Tibial nerve (tissue), 4 donors: ENCODE data around the gene ADAMTS12. TPM values are rescaled to one million over a fixed set of nuclear protein-coding genes. Genes with fewer than 3 reads are reported as not detected.

Experiments used
- DNase-seq, 2 donors: peaks; one replicate each; pipeline ENCODE4 v3.0.0-alpha.2; 2019; ENCODE audit warnings: low spot score in 2 of 2
- H3K27ac ChIP-seq, 4 donors: fragments of 200-600 bp; sonication (generic) in 3 of 4; one replicate each; pipeline ENCODE4 v1.5.1; 2017 to 2019; ENCODE audit warnings: mild to moderate bottlenecking in 1 of 4
- H3K27me3 ChIP-seq, 2 donors: fragments of 200-600 bp; sonication (generic) in 1 of 2; one replicate each; pipeline versions ENCODE4 v1.5.1 to v1.6.0; 2017 to 2019
- H3K36me3 ChIP-seq, 3 donors: fragments of 200-600 bp; sonication (generic); one replicate each; pipeline ENCODE4 v1.5.1; 2018 to 2019
- H3K4me1 ChIP-seq, 4 donors: fragments of 200-600 bp; sonication (generic) in 3 of 4; one replicate each; pipeline ENCODE4 v1.5.1; 2017 to 2019
- H3K4me3 ChIP-seq, 4 donors: fragments of 200-600 bp; sonication (generic) in 3 of 4; one replicate each; pipeline ENCODE4 v1.5.1; 2017 to 2019; ENCODE audit warnings: mild to moderate bottlenecking in 1 of 4, moderate library complexity in 1 of 4
- H3K9me3 ChIP-seq, 4 donors: fragments of 200-600 bp; sonication (generic) in 3 of 4; one replicate each; pipeline ENCODE4 v1.5.1; 2017 to 2019
- EP300 ChIP-seq, 2 donors: sonication (generic); formaldehyde crosslinking; IDR thresholded peaks; one replicate each; pipeline ENCODE4 v1.6.1; 2017; ENCODE audit warnings: antibody characterized with exemption in 2 of 2, mild to moderate bottlenecking in 1 of 2
- POLR2A ChIP-seq, 2 donors: fragments of 450-650 bp; IDR thresholded peaks; one replicate each; pipeline ENCODE4 v1.6.1; 2017; ENCODE audit warnings: antibody characterized with exemption in 2 of 2, mild to moderate bottlenecking in 2 of 2, moderate library complexity in 2 of 2
- WGBS, 2 donors: methylation state at CpG; one replicate each; pipeline ENCODE4 v1.1.5; 2018; 5-methylcytosine and 5-hydroxymethylcytosine counted together
- total RNA-seq, 4 donors: library from RNA; depleted of rRNA; stranded (reverse); fragments of >200 nt; gene quantifications; one replicate each; pipeline ENCODE4 v1.1.0, GENCODE V29; 2016
- TF ChIP-seq, protein P1 (sequence below), 5 experiments: fragments of 200-600 bp in 3 of 5; fragments of 450-650 bp in 2 of 5; sonication (generic) in 3 of 5; IDR thresholded peaks; one replicate each; pipeline ENCODE4 v1.5.1; 2016 to 2019; ENCODE audit warnings: antibody characterized with exemption in 5 of 5, mild to moderate bottlenecking in 3 of 5, moderate library complexity in 2 of 5

The ADAMTS12 gene
- total RNA-seq, 4 donors from 2014 or later: 7.1 to 10.4 (median 9.7) TPM

DNA sequence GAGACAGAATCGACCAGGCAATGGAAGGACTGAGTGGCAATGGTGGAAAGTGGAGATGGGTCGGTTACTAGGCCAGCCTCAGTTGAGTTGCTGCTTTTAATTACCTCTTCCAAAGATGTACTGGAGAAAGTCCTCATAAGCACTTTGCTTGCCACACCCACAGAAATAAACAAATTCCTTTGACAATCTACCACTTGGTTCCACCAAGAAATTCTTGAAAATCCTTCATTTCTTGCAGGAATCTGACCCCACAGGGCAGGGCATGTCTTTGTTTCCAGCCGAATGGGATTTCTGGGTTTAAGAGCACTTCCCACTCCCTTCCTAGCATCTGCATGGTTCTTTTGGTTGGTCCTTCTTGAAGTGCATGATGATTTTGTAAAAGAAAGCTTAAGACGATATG is 54.5 kb downstream of the ADAMTS12 start:
- Histone ChIP-seq H3K27me3 (no peaks in the 10 kb centered on the region), H3K27ac (no peak overlapping the region)
- 68 to 72% methylated on average over 4 of the region's 4 CpGs for WGBS, 2 donors

DNA sequence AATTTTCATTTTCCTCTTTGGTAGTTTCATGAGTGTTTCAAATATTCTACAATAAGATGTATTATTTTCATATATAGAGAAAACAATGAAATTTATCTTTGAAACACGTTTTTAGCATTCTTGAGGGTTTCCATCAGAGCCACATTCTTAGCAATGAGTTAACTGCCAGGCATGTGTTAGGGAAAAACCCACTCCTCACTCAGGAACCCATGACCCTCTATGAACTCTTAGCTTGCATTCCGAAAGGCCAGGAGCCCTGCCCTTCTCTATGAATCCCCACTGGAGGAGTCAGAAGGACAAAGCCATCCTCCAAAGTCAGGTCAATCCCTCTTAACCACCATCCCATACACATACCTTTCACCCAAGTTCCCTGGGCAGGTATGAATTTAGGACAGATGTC is 57.5 kb downstream of the ADAMTS12 start:
- no peak overlapping the region for H3K27ac ChIP-seq
- no peak for DNase-seq
- no peaks in the 10 kb centered on the region for H3K27me3 ChIP-seq
- H3K4me1 ChIP-seq: peaks cover 0 to under 1% (median 0%) of the 10 kb centered on the region in 4 donors
- no peaks in the 10 kb centered on the region for H3K36me3 ChIP-seq
- WGBS, 2 donors: 51 to 58% methylated on average over 2 of the region's 2 CpGs
- TF ChIP-seq EP300 (IDR thresholded peaks at IDR 0.05) (no peak), POLR2A (IDR thresholded peaks at IDR 0.05) (no peak)
- TF ChIP-seq, protein P1, sequence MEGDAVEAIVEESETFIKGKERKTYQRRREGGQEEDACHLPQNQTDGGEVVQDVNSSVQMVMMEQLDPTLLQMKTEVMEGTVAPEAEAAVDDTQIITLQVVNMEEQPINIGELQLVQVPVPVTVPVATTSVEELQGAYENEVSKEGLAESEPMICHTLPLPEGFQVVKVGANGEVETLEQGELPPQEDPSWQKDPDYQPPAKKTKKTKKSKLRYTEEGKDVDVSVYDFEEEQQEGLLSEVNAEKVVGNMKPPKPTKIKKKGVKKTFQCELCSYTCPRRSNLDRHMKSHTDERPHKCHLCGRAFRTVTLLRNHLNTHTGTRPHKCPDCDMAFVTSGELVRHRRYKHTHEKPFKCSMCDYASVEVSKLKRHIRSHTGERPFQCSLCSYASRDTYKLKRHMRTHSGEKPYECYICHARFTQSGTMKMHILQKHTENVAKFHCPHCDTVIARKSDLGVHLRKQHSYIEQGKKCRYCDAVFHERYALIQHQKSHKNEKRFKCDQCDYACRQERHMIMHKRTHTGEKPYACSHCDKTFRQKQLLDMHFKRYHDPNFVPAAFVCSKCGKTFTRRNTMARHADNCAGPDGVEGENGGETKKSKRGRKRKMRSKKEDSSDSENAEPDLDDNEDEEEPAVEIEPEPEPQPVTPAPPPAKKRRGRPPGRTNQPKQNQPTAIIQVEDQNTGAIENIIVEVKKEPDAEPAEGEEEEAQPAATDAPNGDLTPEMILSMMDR (IDR thresholded peaks at IDR 0.05): no peak
- H3K4me3 ChIP-seq: no peak overlapping the region
- no peaks in the 10 kb centered on the region for H3K9me3 ChIP-seq

More for the DNA sequence above, 54.5 kb downstream of the ADAMTS12 start:
- H3K4me1 ChIP-seq: no peaks in the 10 kb centered on the region
- H3K4me3 ChIP-seq: no peak overlapping the region
- no peak for DNase-seq
- no peak for TF ChIP-seq EP300 (IDR thresholded peaks at IDR 0.05)
- TF ChIP-seq, protein P1 (IDR thresholded peaks at IDR 0.05): no peak
- no peak for TF ChIP-seq POLR2A (IDR thresholded peaks at IDR 0.05)
- H3K36me3 ChIP-seq: no peaks in the 10 kb centered on the region
- H3K9me3 ChIP-seq: no peaks in the 10 kb centered on the region

DNA sequence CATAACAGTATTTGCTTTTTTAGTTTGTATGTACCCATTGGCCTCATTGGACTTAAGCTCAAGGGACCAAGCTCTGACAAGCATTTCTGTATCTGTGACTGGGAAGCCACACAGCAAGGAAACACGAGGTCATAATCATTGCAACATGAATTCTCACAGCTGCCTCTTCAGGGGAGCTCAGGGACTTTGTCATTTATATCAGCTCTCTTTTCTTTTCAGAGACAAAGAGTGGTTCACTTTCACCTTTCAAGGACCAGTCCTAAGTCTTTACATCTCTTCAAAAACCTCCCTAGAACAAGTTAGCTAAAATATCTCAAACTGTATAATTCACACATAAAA is 58.6 kb downstream of the ADAMTS12 start:
- TF ChIP-seq, protein P1 (IDR thresholded peaks at IDR 0.05): no peak
- TF ChIP-seq POLR2A (IDR thresholded peaks at IDR 0.05) (no peak), EP300 (IDR thresholded peaks at IDR 0.05) (no peak)
- Histone ChIP-seq H3K36me3 (no peaks in the 10 kb centered on the region), H3K4me3 (no peak overlapping the region), H3K27ac (no peak overlapping the region), H3K4me1 (peaks cover 0 to 8% (median 0%) of the 10 kb centered on the region in 4 donors), H3K27me3 (no peaks in the 10 kb centered on the region), H3K9me3 (no peaks in the 10 kb centered on the region)
- DNase-seq: no peak
- WGBS, 2 donors: 24 to 71% methylated on average over 1 of the region's 1 CpG

DNA sequence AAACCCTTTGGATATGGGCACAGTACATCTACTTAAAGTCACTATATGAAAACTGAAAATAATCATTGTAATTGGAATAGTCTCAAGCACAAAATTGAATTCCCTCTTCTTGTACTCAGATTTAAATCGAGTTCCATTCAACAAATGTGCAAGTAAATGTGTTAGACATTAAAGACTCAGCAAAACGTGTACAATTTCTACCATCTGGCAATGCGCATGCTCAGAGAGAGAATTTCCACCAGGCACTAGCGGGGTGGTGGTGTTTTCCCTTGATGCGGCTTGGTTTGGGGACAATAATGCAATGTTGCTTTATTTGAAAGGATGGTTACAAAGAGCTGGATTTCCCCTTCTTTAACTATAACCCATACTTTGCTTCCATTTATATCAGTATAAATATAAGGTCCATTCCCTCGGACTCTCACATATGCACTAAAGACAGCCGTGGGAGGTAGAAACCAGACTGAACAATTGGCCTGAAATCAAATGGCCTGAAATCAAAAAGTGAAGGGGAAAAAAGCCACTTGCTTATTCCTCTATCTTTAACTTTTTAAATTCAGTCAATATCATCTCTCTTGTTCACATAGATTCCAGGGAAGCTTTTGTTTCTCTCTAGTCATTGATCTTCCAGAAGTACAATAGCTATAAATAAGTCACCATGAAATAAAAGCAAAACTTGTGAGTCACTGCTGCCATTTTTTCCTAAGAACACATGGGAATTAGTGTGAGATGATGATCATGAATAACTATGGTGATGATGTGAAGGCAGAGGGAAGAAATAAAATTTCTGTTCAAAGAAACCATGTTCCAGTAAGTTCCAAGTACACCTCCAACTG is 59.2 kb downstream of the ADAMTS12 start:
- H3K4me1 ChIP-seq: peaks cover 0 to 8% (median 0%) of the 10 kb centered on the region in 4 donors
- H3K36me3 ChIP-seq: no peaks in the 10 kb centered on the region
- H3K4me3 ChIP-seq: no peak overlapping the region
- DNase-seq: no peak
- H3K27me3 ChIP-seq: no peaks in the 10 kb centered on the region
- TF ChIP-seq EP300 (IDR thresholded peaks at IDR 0.05) (no peak), POLR2A (IDR thresholded peaks at IDR 0.05) (no peak)
- TF ChIP-seq, protein P1 (IDR thresholded peaks at IDR 0.05): no peak
- no peak overlapping the region for H3K27ac ChIP-seq
- WGBS, 2 donors: 63 to 70% methylated on average over 7 of the region's 7 CpGs
- H3K9me3 ChIP-seq: no peaks in the 10 kb centered on the region

DNA sequence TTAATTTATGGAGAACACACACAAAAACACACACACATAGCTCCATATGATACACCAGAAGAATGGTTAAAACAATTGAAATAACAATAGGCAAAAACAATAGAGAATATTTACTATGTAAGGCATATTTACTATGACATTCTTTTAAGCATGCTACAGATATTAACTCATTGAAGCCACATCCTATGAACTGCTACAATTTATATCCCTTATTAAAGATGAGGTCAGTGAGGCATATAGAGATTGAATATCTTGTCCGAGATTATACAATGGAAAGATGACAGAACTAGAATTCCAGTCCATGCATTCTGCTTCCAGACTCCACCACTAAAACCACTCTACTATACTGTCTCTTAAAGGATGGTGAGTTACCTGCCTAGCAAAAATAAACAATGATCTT is 60.7 kb downstream of the ADAMTS12 start:
- Histone ChIP-seq H3K9me3 (no peaks in the 10 kb centered on the region), H3K27me3 (no peaks in the 10 kb centered on the region), H3K36me3 (no peaks in the 10 kb centered on the region), H3K4me3 (no peak overlapping the region), H3K27ac (no peak overlapping the region), H3K4me1 (peaks cover 0 to 8% (median 0%) of the 10 kb centered on the region in 4 donors)
- DNase-seq: no peak
- no peak for TF ChIP-seq POLR2A (IDR thresholded peaks at IDR 0.05)
- TF ChIP-seq, protein P1 (IDR thresholded peaks at IDR 0.05): no peak
- TF ChIP-seq EP300 (IDR thresholded peaks at IDR 0.05): no peak
- 91% methylated on average over 1 of the region's 1 CpG for whole genome bisulfite sequencing, 2 donors
